ENCODE results near the gene ZNF275. TPM values are rescaled to one million over a fixed set of nuclear protein-coding genes. Genes with fewer than 3 reads are reported as not detected.

ZNF275 gene
- total and polyA plus RNA-seq, 10 of the 15 experiments (the other 5 are each of a cell fraction or from before 2014, with no cell fraction given) = 1.3 to 17.4 (median 6.2) TPM

- H3K9me3 ChIP-seq (replicated peaks; ENCODE audit: control insufficient read depth, insufficient read depth, low read length) = no peaks in the 10 kb centered on the region
- no peak for FAIRE-seq
- intact Hi-C loops (cut with micrococcal nuclease; ENCODE audit: unreplicated experiment) (no loop called here), in situ Hi-C loops (cut with MboI) (loop anchor here (25.0 kb wide), 1 partner anchor 140 kb away; no protein-coding TSS in a partner anchor)
- no peaks in the 10 kb centered on the region for H3K4me1 ChIP-seq (ENCODE audit: control insufficient read depth, insufficient read depth, low read length)
- no peaks in the 10 kb centered on the region for H3K79me2 ChIP-seq (ENCODE audit: control insufficient read depth, insufficient read depth, low read length)
- ChIA-PET POLR2A (no interaction called here), RAD21 (ENCODE audit: unreplicated experiment) (no interaction called here), SMC1A (ENCODE audit: uncharacterized antibody, unreplicated experiment) (no interaction called here), CTCF (interaction anchor here (1.0 kb wide), 1 partner anchor 288 kb away, joined by 3 read pairs; no protein-coding TSS in a partner anchor)
- H3K4me2 ChIP-seq (ENCODE audit: control insufficient read depth, insufficient read depth) = no peak overlapping the region
- ATAC-seq = no peak
- no TSS peak for BruUV-seq (replicated peaks)
- no peak for DNase-seq (ENCODE audit: low read depth, low spot score)
- H3K4me3 ChIP-seq = no peak overlapping the region
- whole genome bisulfite sequencing (ENCODE audit: insufficient coverage, insufficient replicate concordance, low lambda C conversion rate, missing lambda C conversion rate) = 25% methylated on average over 4 of the region's 4 CpGs
- no peak for TF ChIP-seq STAT3 (IDR thresholded peaks at IDR 0.05; ENCODE audit: low read depth, low read length)
- no peak for TF ChIP-seq SREBF1 (IDR thresholded peaks at IDR 0.05; ENCODE audit: low read length)
- TF ChIP-seq YY1 (IDR thresholded peaks at IDR 0.05; ENCODE audit: low read depth, low read length) = no peak
- no peak for TF ChIP-seq PRDM15 (CRISPR knock-in tag; IDR thresholded peaks at IDR 0.05)
- TF ChIP-seq EZH2 (IDR thresholded peaks at IDR 0.05; ENCODE audit: borderline replicate concordance, control insufficient read depth, low read depth, low read length) = no peak
- no peak for TF ChIP-seq SUPT20H (IDR thresholded peaks at IDR 0.05; ENCODE audit: borderline replicate concordance, control insufficient read depth, low read depth, low read length)
- no peak for TF ChIP-seq JUNB (IDR thresholded peaks at IDR 0.05)
- TF ChIP-seq KLF5 (IDR thresholded peaks at IDR 0.05; ENCODE audit: partially characterized antibody) = no peak
- no peak for TF ChIP-seq ZNF217 (IDR thresholded peaks at IDR 0.05)
- TF ChIP-seq NKRF (conservative IDR thresholded peaks at IDR 0.05) = no peak
- no peak for TF ChIP-seq NR2C1 (IDR thresholded peaks at IDR 0.05)
- TF ChIP-seq ZBTB11 (CRISPR knock-in tag; IDR thresholded peaks at IDR 0.05) = no peak
- TF ChIP-seq MEF2A (IDR thresholded peaks at IDR 0.05; ENCODE audit: insufficient read depth, low read depth, low read length) = no peak
- no peak overlapping the region for H2AFZ ChIP-seq (ENCODE audit: control insufficient read depth, low read depth, low read length)
- no peaks in the 10 kb centered on the region for H3K36me3 ChIP-seq (ENCODE audit: control insufficient read depth in 2 of 2, insufficient read depth in 2 of 2, low read length in 1 of 2)
- H3K27ac ChIP-seq (ENCODE audit: control insufficient read depth, insufficient read depth) = no peak overlapping the region
- no peaks in the 10 kb centered on the region for H4K20me1 ChIP-seq (ENCODE audit: control insufficient read depth, insufficient read depth)
- no peak overlapping the region for H3K9ac ChIP-seq (ENCODE audit: control insufficient read depth, insufficient read depth, low read length)
- H3K27me3 ChIP-seq (replicated peaks in 1 of 2; ENCODE audit: control insufficient read depth in 2 of 2, insufficient read depth in 2 of 2, low read length in 1 of 2) = no peaks in the 10 kb centered on the region
Observed at GRCh38 chrX:153302796-153303195, 31.2 kb upstream of the ZNF275 start.
